22Rv1 (cell line): ENCODE measurements around the gene KASH5.

ENCODE experiments used
- ZFX ChIP-seq: fragments of 450-650 bp; IDR thresholded peaks from 2 replicates; pipeline ENCODE4 v1.6.1; 2017; ENCODE audit warnings: antibody characterized with exemption, borderline replicate concordance
- TF ChIP-seq, protein P1 (sequence below): fragments of 450-650 bp; IDR thresholded peaks from 2 replicates; pipeline ENCODE4 v1.5.1; 2017; ENCODE audit warnings: mild to moderate bottlenecking

DNA sequence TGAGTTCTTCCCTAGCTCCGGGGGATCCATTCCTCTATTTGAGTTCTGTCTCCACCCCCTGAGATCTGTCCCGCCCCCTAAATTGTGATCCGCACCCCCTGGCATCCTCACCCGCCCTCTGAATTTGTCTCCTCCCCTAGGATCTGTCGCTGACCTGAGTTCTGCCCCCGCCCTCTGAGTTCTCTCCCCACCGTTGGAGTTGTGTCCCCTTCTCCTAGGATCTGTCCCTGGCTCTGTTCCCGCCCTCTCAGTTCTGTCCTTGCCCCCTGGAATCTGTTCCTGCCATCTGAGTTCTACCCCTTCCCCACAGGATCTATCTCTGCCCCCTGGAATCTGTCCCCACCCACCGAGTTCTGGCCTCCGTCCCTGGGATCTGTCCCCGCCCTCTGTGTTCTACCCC lies 54.3 kb downstream of the KASH5 start:
- TF ChIP-seq, protein P1, sequence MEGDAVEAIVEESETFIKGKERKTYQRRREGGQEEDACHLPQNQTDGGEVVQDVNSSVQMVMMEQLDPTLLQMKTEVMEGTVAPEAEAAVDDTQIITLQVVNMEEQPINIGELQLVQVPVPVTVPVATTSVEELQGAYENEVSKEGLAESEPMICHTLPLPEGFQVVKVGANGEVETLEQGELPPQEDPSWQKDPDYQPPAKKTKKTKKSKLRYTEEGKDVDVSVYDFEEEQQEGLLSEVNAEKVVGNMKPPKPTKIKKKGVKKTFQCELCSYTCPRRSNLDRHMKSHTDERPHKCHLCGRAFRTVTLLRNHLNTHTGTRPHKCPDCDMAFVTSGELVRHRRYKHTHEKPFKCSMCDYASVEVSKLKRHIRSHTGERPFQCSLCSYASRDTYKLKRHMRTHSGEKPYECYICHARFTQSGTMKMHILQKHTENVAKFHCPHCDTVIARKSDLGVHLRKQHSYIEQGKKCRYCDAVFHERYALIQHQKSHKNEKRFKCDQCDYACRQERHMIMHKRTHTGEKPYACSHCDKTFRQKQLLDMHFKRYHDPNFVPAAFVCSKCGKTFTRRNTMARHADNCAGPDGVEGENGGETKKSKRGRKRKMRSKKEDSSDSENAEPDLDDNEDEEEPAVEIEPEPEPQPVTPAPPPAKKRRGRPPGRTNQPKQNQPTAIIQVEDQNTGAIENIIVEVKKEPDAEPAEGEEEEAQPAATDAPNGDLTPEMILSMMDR: no peak
- no peak for TF ChIP-seq ZFX
